T47D (cell line): Measurements from ENCODE around the gene ARL8A.
"Not testable (repeated sequence)": the region's sequence is repeated elsewhere in the genome, so short reads cannot be mapped to it uniquely, and the experiment has no call there.

Source experiments
- DNase-seq, 2 experiments: peaks; one replicate each; pipeline versions ENCODE4 v3.0.0 to v3.0.0-alpha.2; 2011 to 2012; ENCODE audit warnings: low read depth in 1 of 2, low spot score in 1 of 2
- JUND ChIP-seq: IDR thresholded peaks from 2 replicates; pipeline ENCODE4 v1.6.1; 2012; ENCODE audit warnings: low read depth
- in situ Hi-C: cut with HindIII; loops from 2 replicates; pipeline ENCODE4 v1.10.0; 2016; ENCODE audit warnings: low sequenced_read_pairs, low pct_unique_long_range_greater_than_20kb

Gene ARL8A

GRCh38 chr1:202122639-202123335 lies 21.8 kb downstream of the ARL8A start, which contains the start of gene GPR37L1:
Gene GPR37L1 (plus strand): TSS chr1:202122917. CDS start chr1:202122964, 47 bp downstream.
- in situ Hi-C loops, result no loop called here
- DNase-seq, result peak; percentile 88 to 92

GRCh38 chr1:202121006-202121405 lies 23.5 kb downstream of the ARL8A start:
- in situ Hi-C loops, result no loop called here
- no peak for TF ChIP-seq JUND
- DNase-seq, result no peak

More at GRCh38 chr1:202122639-202123335, 21.8 kb downstream of the ARL8A start, which contains the start of gene GPR37L1:
- no peak for TF ChIP-seq JUND

GRCh38 chr1:202117898-202118371 lies 26.6 kb downstream of the ARL8A start:
- in situ Hi-C loops, result no loop called here
- no peak for DNase-seq
- no peak for TF ChIP-seq JUND

- TF ChIP-seq JUND, result no peak
- in situ Hi-C loops, result no loop called here
- no peak for DNase-seq
Observed at GRCh38 chr1:202116287-202116686, 28.2 kb downstream of the ARL8A start.

- TF ChIP-seq JUND, result no peak
- in situ Hi-C loops, result no loop called here
- DNase-seq, result no peak
Observed at GRCh38 chr1:202113690-202114300, 30.7 kb downstream of the ARL8A start.

- in situ Hi-C loops, result no loop called here
- TF ChIP-seq JUND, result no peak
- peak; percentile 77 to 89 for DNase-seq
Observed at GRCh38 chr1:202112859-202113689, 31.5 kb downstream of the ARL8A start.

GRCh38 chr1:202111589-202111988 lies 32.9 kb downstream of the ARL8A start:
- in situ Hi-C loops, DNase-seq: not testable (repeated sequence)

GRCh38 chr1:202110977-202111376 lies 33.6 kb downstream of the ARL8A start:
- no peak for DNase-seq
- in situ Hi-C loops, result no loop called here
- no peak for TF ChIP-seq JUND

- in situ Hi-C loops, result no loop called here
- DNase-seq, result no peak
- no peak for TF ChIP-seq JUND
Observed at GRCh38 chr1:202107801-202108731, 36.5 kb downstream of the ARL8A start.

- DNase-seq, result peak; percentile 47 to 50
- in situ Hi-C loops, result no loop called here
- TF ChIP-seq JUND, result no peak
Observed at GRCh38 chr1:202107321-202107761, 37.2 kb downstream of the ARL8A start.

- no peak for DNase-seq
- TF ChIP-seq JUND, result no peak
- in situ Hi-C loops, result no loop called here
Observed at GRCh38 chr1:202106340-202107254, 37.9 kb downstream of the ARL8A start.
